DND-41 (cell line): ENCODE results near the gene DBNDD2.

Experiments used
- ATAC-seq: fragments of 200-7000 bp; cut with Tn5 transposase; 3 replicates; pipeline ENCODE4 v1.9.1; 2021; ENCODE audit warnings: low read depth; ENCODE audit not compliant: insufficient read depth
- DNase-seq: peaks from one replicate; pipeline ENCODE4 v3.0.0-alpha.2; 2020
- H2AFZ ChIP-seq: 2 replicates; pipeline ENCODE4 v1.6.0; 2012; ENCODE audit warnings: low read depth, low read length
- H3K27ac ChIP-seq: 2 replicates; pipeline ENCODE4 v1.5.1; 2012; ENCODE audit warnings: low read length, inconsistent platforms
- H3K27me3 ChIP-seq: fragments of 200-600 bp; sonication (generic); 2 replicates; pipeline ENCODE4 v1.6.0; 2012; ENCODE audit warnings: low read length, mild to moderate bottlenecking, inconsistent platforms; ENCODE audit not compliant: insufficient read depth, poor library complexity
- H3K36me3 ChIP-seq: 2 replicates; pipeline ENCODE4 v1.5.1; 2012; ENCODE audit warnings: low read length, inconsistent platforms; ENCODE audit not compliant: insufficient read depth
- H3K4me1 ChIP-seq: 2 replicates; pipeline ENCODE4 v1.5.1; 2012; ENCODE audit warnings: mild to moderate bottlenecking, low read length; ENCODE audit not compliant: insufficient read depth
- H3K4me2 ChIP-seq: 2 replicates; pipeline ENCODE4 v1.6.0; 2012; ENCODE audit warnings: mild to moderate bottlenecking, moderate library complexity, low read length, inconsistent platforms; ENCODE audit not compliant: insufficient read depth
- H3K4me3 ChIP-seq, 2 experiments: fragments of 200-600 bp in 1 of 2; shearing (Covaris generic) in 1 of 2; 2 replicates each; pipeline ENCODE4 v1.5.1; 2012 to 2016; ENCODE audit warnings: inconsistent platforms in 2 of 2, low read length in 2 of 2, mild to moderate bottlenecking in 2 of 2, low read depth in 1 of 2, moderate library complexity in 1 of 2
- H3K79me2 ChIP-seq: 2 replicates; pipeline ENCODE4 v1.6.0; 2012; ENCODE audit warnings: low read length, inconsistent platforms; ENCODE audit not compliant: insufficient read depth
- H3K9ac ChIP-seq: 2 replicates; pipeline ENCODE4 v1.6.0; 2012; ENCODE audit warnings: low read depth, mild to moderate bottlenecking, inconsistent platforms, low read length, moderate library complexity
- H3K9me3 ChIP-seq: 2 replicates; pipeline ENCODE4 v1.5.1; 2012; ENCODE audit warnings: low read length, moderate library complexity, mild to moderate bottlenecking, inconsistent platforms; ENCODE audit not compliant: insufficient read depth, severe bottlenecking
- H4K20me1 ChIP-seq: 2 replicates; pipeline ENCODE4 v1.6.0; 2012; ENCODE audit warnings: low read length; ENCODE audit not compliant: insufficient read depth
- EZH2 ChIP-seq: IDR thresholded peaks from 3 replicates; pipeline ENCODE4 v1.6.1; 2012; ENCODE audit warnings: borderline replicate concordance, low read depth, mild to moderate bottlenecking, moderate library complexity, low read length, inconsistent platforms; ENCODE audit not compliant: severe bottlenecking
- TF ChIP-seq, protein P1 (sequence below): IDR thresholded peaks from 2 replicates; pipeline ENCODE4 v1.5.1; 2012; ENCODE audit warnings: borderline replicate concordance, low read length, moderate library complexity, mild to moderate bottlenecking; ENCODE audit not compliant: poor library complexity, severe bottlenecking; ENCODE audit errors: extremely low read depth

The DBNDD2 gene

DNA sequence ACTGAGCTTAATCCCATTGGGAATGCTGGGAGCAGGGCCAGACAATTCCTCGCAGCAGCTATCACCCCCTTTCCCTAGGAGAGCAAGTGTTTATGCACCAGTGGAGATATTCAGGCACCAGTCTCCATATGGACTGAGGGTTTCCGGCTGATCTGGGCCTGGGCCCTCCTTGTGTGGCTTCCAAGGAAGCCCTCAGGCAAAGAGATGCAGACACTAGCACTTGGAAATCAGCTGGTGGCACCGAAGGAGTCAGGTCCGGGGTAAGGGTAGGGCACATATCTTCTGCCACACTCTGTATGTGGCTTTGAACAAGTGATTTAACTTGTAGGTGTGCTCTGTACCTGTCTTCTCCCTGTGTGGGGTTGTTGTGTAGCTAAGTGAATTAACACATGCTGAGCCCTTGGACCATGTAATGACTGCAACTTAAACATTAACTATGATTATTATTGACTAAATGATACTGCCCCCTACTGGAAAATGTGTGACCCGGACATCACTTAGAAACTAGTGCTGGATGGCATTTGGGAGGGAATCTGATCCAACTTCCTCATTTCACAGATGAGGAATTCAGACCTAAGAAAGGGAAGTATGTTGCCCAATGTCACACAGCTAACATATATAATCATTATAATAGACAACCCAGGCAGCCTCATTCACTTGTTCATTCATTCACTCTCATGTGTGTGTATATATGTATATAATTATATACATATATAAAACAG is 42.2 kb downstream of the DBNDD2 start:
- H3K9ac ChIP-seq, result no peak overlapping the region
- H3K9me3 ChIP-seq, result no peaks in the 10 kb centered on the region
- TF ChIP-seq, protein P1, sequence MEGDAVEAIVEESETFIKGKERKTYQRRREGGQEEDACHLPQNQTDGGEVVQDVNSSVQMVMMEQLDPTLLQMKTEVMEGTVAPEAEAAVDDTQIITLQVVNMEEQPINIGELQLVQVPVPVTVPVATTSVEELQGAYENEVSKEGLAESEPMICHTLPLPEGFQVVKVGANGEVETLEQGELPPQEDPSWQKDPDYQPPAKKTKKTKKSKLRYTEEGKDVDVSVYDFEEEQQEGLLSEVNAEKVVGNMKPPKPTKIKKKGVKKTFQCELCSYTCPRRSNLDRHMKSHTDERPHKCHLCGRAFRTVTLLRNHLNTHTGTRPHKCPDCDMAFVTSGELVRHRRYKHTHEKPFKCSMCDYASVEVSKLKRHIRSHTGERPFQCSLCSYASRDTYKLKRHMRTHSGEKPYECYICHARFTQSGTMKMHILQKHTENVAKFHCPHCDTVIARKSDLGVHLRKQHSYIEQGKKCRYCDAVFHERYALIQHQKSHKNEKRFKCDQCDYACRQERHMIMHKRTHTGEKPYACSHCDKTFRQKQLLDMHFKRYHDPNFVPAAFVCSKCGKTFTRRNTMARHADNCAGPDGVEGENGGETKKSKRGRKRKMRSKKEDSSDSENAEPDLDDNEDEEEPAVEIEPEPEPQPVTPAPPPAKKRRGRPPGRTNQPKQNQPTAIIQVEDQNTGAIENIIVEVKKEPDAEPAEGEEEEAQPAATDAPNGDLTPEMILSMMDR, result peak; percentile 91
- TF ChIP-seq EZH2, result no peak
- no peaks in the 10 kb centered on the region for H3K79me2 ChIP-seq
- H3K27me3 ChIP-seq, result no peaks in the 10 kb centered on the region
- H3K36me3 ChIP-seq, result no peaks in the 10 kb centered on the region
- H3K4me3 ChIP-seq, result no peak overlapping the region
- H4K20me1 ChIP-seq, result no peaks in the 10 kb centered on the region
- DNase-seq (peak; percentile 34), ATAC-seq (peak; percentile 76)
- no peaks in the 10 kb centered on the region for H3K4me1 ChIP-seq
- H3K4me2 ChIP-seq, result no peak overlapping the region
- H3K27ac ChIP-seq, result no peak overlapping the region
- H2AFZ ChIP-seq, result no peak overlapping the region

DNA sequence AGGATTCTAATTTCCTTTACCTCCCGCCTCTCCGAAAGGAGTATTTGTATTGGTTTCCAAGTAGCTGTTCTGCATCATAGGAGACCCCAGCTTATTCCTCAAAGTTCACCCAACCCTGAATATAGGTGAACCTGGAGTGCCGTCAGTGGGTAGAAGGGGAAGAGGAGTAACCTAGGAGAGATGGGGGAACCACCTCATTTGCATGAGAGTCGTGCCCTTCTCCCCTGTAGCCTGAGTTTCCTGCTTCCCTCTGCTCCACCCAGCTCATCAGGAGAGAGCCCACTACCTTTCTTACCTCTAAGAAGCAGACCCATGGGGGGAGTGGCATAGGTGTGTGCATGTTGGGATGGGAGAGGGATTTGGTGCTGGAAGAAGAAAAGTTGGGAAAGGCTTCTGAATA is 44.1 kb downstream of the DBNDD2 start:
- DNase-seq (no peak), ATAC-seq (no peak)
- Histone ChIP-seq H3K9ac (no peak overlapping the region), H3K4me1 (no peaks in the 10 kb centered on the region), H3K9me3 (no peaks in the 10 kb centered on the region), H3K4me2 (no peak overlapping the region), H3K4me3 (no peak overlapping the region), H3K27me3 (peaks cover 7% of the 10 kb centered on the region), H3K27ac (no peak overlapping the region), H3K36me3 (no peaks in the 10 kb centered on the region), H3K79me2 (no peaks in the 10 kb centered on the region), H4K20me1 (peaks cover 5% of the 10 kb centered on the region; the same call in 1 of the 2 replicates), H2AFZ (no peak overlapping the region)
- TF ChIP-seq, protein P1, result no peak
- no peak for TF ChIP-seq EZH2

DNA sequence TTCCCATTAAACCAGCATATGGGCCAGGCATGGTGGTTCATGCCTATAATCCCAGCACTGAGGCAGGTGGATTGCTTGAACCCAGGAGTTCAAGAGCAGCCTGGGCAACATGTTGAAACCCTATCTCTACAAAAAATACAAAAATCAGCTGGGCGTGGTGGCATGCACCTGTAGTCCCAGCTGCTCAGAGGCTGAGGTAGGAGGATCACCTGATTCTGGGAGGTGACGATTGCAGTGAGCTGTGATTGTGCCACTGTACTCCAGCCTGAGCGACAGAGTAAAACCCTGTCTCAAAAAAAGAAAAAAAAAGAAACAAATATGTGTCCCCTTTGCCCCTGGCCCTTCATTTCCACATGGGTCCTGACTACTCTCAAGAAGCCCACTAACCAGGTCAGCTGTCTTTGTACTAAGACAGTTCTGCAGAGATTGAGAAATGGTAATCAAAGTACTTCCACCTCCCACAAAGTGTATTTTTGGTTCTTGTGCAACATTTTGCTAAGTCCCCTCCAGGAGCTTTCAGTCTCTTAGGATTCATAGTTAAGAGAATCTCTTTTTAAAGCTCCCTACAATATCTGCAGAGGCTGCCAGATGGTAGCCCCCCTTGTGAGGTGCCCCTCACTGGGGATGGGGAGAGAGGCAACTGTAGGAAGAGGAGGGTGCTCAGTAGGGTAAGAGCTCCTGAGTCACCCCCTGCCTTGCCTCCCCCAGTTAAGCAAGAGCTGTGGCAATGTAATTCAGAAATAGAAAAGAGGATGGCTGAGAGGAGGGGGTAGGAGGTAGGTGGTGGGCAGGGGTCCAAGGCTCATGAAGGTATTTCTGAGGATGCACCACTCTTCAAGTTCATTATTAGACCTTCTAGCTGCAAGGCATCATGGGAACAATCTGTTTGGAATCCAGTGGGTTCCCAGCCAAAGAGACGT is 44.9 kb downstream of the DBNDD2 start:
- no peak for TF ChIP-seq EZH2
- TF ChIP-seq, protein P1, result no peak
- Histone ChIP-seq H3K79me2 (no peaks in the 10 kb centered on the region), H3K4me2 (no peak overlapping the region), H3K9me3 (no peaks in the 10 kb centered on the region), H3K36me3 (no peaks in the 10 kb centered on the region), H3K9ac (no peak overlapping the region), H3K27me3 (peaks cover 7% of the 10 kb centered on the region), H3K4me1 (no peaks in the 10 kb centered on the region), H4K20me1 (peaks cover 5% of the 10 kb centered on the region; the same call in 1 of the 2 replicates), H3K4me3 (no peak overlapping the region), H2AFZ (no peak overlapping the region), H3K27ac (no peak overlapping the region)
- no peak for DNase-seq
- no peak for ATAC-seq
